Measurements from ENCODE around the gene ISG20. TPM values are rescaled to one million over a fixed set of nuclear protein-coding genes. Genes with fewer than 3 reads are reported as not detected.

Gene ISG20
- total and polyA plus RNA-seq, 2 of the 8 experiments (the other 6 are each of a cell fraction or from before 2014, with no cell fraction given) = 2.9 to 5.2 TPM

DNA sequence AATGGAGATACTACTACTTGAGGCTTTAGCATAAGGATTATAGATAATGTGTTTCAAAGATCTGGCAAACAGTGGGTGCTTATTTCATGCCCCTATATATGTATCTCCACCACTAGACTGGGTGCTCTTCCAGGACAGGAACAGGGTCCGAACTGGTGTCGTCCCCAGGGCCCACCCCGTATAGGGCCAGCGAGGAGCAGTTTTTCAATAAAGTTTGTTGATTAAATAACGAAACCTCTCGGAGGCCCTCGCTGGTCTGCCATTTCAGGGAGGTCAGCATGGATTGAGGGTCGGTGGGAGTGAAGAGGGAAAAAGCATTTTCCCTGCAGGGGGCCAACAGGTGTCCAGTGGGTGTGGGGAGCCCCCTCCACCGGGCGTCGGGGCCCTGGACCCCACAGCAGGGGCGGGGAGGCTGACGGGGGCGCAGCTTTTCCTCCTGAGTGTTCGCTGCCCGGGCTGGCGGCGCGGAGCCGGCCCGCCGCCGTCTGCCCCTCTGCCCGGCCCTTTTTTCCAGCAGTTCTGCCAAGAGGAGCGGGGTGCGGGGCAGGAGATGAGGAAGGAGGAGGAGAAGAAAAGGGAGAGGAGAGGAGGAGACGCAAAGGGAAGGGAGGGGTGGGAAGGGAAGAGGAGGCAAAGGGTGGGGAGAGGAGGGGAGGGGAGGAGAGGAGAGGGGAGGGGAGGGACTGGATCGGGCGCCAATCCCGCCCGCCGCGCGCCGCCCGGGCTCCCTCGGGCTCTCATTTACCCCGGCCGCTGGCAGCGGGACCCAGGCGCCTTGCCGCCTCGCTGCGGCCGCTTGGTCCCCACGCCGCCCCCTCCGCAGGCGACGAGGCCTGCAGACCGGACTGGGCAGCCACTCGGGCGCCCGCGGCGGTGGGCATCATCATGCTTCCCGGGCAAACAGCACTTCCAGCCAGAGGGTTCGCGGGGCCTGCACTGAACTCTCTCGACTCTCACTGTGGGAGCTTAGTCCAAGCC, 66.3 kb downstream of the ISG20 start (continued):
- TF ChIP-seq, protein P1, sequence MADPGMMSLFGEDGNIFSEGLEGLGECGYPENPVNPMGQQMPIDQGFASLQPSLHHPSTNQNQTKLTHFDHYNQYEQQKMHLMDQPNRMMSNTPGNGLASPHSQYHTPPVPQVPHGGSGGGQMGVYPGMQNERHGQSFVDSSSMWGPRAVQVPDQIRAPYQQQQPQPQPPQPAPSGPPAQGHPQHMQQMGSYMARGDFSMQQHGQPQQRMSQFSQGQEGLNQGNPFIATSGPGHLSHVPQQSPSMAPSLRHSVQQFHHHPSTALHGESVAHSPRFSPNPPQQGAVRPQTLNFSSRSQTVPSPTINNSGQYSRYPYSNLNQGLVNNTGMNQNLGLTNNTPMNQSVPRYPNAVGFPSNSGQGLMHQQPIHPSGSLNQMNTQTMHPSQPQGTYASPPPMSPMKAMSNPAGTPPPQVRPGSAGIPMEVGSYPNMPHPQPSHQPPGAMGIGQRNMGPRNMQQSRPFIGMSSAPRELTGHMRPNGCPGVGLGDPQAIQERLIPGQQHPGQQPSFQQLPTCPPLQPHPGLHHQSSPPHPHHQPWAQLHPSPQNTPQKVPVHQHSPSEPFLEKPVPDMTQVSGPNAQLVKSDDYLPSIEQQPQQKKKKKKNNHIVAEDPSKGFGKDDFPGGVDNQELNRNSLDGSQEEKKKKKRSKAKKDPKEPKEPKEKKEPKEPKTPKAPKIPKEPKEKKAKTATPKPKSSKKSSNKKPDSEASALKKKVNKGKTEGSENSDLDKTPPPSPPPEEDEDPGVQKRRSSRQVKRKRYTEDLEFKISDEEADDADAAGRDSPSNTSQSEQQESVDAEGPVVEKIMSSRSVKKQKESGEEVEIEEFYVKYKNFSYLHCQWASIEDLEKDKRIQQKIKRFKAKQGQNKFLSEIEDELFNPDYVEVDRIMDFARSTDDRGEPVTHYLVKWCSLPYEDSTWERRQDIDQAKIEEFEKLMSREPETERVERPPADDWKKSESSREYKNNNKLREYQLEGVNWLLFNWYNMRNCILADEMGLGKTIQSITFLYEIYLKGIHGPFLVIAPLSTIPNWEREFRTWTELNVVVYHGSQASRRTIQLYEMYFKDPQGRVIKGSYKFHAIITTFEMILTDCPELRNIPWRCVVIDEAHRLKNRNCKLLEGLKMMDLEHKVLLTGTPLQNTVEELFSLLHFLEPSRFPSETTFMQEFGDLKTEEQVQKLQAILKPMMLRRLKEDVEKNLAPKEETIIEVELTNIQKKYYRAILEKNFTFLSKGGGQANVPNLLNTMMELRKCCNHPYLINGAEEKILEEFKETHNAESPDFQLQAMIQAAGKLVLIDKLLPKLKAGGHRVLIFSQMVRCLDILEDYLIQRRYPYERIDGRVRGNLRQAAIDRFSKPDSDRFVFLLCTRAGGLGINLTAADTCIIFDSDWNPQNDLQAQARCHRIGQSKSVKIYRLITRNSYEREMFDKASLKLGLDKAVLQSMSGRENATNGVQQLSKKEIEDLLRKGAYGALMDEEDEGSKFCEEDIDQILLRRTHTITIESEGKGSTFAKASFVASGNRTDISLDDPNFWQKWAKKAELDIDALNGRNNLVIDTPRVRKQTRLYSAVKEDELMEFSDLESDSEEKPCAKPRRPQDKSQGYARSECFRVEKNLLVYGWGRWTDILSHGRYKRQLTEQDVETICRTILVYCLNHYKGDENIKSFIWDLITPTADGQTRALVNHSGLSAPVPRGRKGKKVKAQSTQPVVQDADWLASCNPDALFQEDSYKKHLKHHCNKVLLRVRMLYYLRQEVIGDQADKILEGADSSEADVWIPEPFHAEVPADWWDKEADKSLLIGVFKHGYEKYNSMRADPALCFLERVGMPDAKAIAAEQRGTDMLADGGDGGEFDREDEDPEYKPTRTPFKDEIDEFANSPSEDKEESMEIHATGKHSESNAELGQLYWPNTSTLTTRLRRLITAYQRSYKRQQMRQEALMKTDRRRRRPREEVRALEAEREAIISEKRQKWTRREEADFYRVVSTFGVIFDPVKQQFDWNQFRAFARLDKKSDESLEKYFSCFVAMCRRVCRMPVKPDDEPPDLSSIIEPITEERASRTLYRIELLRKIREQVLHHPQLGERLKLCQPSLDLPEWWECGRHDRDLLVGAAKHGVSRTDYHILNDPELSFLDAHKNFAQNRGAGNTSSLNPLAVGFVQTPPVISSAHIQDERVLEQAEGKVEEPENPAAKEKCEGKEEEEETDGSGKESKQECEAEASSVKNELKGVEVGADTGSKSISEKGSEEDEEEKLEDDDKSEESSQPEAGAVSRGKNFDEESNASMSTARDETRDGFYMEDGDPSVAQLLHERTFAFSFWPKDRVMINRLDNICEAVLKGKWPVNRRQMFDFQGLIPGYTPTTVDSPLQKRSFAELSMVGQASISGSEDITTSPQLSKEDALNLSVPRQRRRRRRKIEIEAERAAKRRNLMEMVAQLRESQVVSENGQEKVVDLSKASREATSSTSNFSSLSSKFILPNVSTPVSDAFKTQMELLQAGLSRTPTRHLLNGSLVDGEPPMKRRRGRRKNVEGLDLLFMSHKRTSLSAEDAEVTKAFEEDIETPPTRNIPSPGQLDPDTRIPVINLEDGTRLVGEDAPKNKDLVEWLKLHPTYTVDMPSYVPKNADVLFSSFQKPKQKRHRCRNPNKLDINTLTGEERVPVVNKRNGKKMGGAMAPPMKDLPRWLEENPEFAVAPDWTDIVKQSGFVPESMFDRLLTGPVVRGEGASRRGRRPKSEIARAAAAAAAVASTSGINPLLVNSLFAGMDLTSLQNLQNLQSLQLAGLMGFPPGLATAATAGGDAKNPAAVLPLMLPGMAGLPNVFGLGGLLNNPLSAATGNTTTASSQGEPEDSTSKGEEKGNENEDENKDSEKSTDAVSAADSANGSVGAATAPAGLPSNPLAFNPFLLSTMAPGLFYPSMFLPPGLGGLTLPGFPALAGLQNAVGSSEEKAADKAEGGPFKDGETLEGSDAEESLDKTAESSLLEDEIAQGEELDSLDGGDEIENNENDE (IDR thresholded peaks at IDR 0.05; ENCODE audit: insufficient replicate concordance, low read length) = no peak
- TF ChIP-seq ASH2L (IDR thresholded peaks at IDR 0.05; ENCODE audit: low read length) (peak; percentile 33), FOSL1 (IDR thresholded peaks at IDR 0.05; ENCODE audit: insufficient read depth, low read depth, low read length) (no peak), PHF8 (conservative IDR thresholded peaks at IDR 0.05; ENCODE audit: low read depth, low read length) (0 out of 2 replicates have a peak, but pooled peaks have one; percentile 29), TAF7 (optimal IDR thresholded peaks at IDR 0.05; ENCODE audit: borderline replicate concordance, low read depth, low read length) (no peak), CREB1 (IDR thresholded peaks at IDR 0.05) (no peak), POLR2A (IDR thresholded peaks at IDR 0.05; ENCODE audit: control extremely low read depth in 1 of 2, low read depth in 2 of 2, low read length in 2 of 2) (peak in 1 of 2 experiments; percentile 28; a peak in 1 of 3 replicates), HDAC6 (IDR thresholded peaks at IDR 0.05; ENCODE audit: low read depth, low read length) (no peak)
- TF ChIP-seq, protein P2, sequence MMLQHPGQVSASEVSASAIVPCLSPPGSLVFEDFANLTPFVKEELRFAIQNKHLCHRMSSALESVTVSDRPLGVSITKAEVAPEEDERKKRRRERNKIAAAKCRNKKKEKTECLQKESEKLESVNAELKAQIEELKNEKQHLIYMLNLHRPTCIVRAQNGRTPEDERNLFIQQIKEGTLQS (IDR thresholded peaks at IDR 0.05; ENCODE audit: insufficient read depth, low read depth, low read length) = no peak
